Activated CD8-positive, alpha-beta memory T cell treated with anti-CD3 and anti-CD28 coated beads for 24 hours (primary cell): ENCODE results near the gene PROC.

Experiments
- DNase-seq: peaks from one replicate; pipeline ENCODE4 v3.0.0-alpha.2; 2020

Gene PROC

GRCh38 chr2:127397568-127398238, 20.5 kb upstream of the PROC start:
- DNase-seq, result no peak

- DNase-seq, result no peak
Observed at GRCh38 chr2:127398239-127398590, 20.0 kb upstream of the PROC start.

- DNase-seq, result no peak
Observed at GRCh38 chr2:127400533-127400896, 17.7 kb upstream of the PROC start.

- DNase-seq, result no peak
Observed at GRCh38 chr2:127400897-127401756, 17.1 kb upstream of the PROC start.

GRCh38 chr2:127401757-127402695, 16.2 kb upstream of the PROC start:
- DNase-seq, result no peak

GRCh38 chr2:127403460-127403859, 14.8 kb upstream of the PROC start:
- no peak for DNase-seq

GRCh38 chr2:127404466-127405254, 13.6 kb upstream of the PROC start:
- no peak for DNase-seq

- no peak for DNase-seq
Observed at GRCh38 chr2:127405255-127405610, 13.0 kb upstream of the PROC start.

- DNase-seq, result no peak
Observed at GRCh38 chr2:127406454-127406853, 11.8 kb upstream of the PROC start.

GRCh38 chr2:127407091-127407490, 11.1 kb upstream of the PROC start:
- peak; percentile 54 for DNase-seq

GRCh38 chr2:127407661-127408003, 10.6 kb upstream of the PROC start:
- no peak for DNase-seq

- peak; percentile 95 for DNase-seq
Observed at GRCh38 chr2:127408004-127408806, 10.0 kb upstream of the PROC start.

GRCh38 chr2:127408807-127409099, 9.5 kb upstream of the PROC start:
- DNase-seq, result no peak

- peak; percentile 24 for DNase-seq
Observed at GRCh38 chr2:127409716-127410115, 8.5 kb upstream of the PROC start.

GRCh38 chr2:127410871-127411652, 7.2 kb upstream of the PROC start:
- no peak for DNase-seq

- no peak for DNase-seq
Observed at GRCh38 chr2:127411653-127412369, 6.4 kb upstream of the PROC start.

- no peak for DNase-seq
Observed at GRCh38 chr2:127413200-127413599, 5.0 kb upstream of the PROC start.

GRCh38 chr2:127413782-127414637, 4.2 kb upstream of the PROC start:
- DNase-seq, result no peak
